OCI-LY1 (cell line): Measurements from ENCODE around the gene STARD13.

Source experiments
- H2AFZ ChIP-seq: fragments of 200-600 bp; sonication (generic), shearing (Covaris generic); 2 replicates; pipeline ENCODE4 v1.6.0; 2014; ENCODE audit warnings: antibody characterized with exemption, mild to moderate bottlenecking, low read length
- H3F3A ChIP-seq: fragments of 200-600 bp; sonication (generic), shearing (Covaris generic); 2 replicates; pipeline ENCODE4 v1.6.0; 2014; ENCODE audit warnings: mild to moderate bottlenecking, antibody characterized with exemption, low read length, moderate library complexity; ENCODE audit not compliant: insufficient read depth
- H3K27ac ChIP-seq: fragments of 200-600 bp; sonication (generic); 2 replicates; pipeline ENCODE4 v1.5.1; 2014; ENCODE audit warnings: low read length, mixed run types, mild to moderate bottlenecking, low read depth; ENCODE audit not compliant: poor library complexity, severe bottlenecking
- H3K27me3 ChIP-seq: fragments of 200-600 bp; sonication (generic); 2 replicates; pipeline ENCODE4 v1.6.0; 2014; ENCODE audit warnings: antibody characterized with exemption, mild to moderate bottlenecking, low read length, moderate library complexity; ENCODE audit not compliant: insufficient read depth
- H3K36me3 ChIP-seq: fragments of 200-600 bp; sonication (generic); 2 replicates; pipeline ENCODE4 v1.6.1; 2014; ENCODE audit warnings: mild to moderate bottlenecking, antibody characterized with exemption, low read length, moderate library complexity, mixed read lengths; ENCODE audit not compliant: insufficient read depth
- H3K4me1 ChIP-seq: fragments of 200-600 bp; sonication (generic); 2 replicates; pipeline ENCODE4 v1.5.1; 2014; ENCODE audit warnings: mild to moderate bottlenecking, low read length, moderate library complexity; ENCODE audit not compliant: insufficient read depth, severe bottlenecking
- H3K4me2 ChIP-seq: fragments of 200-600 bp; sonication (generic), shearing (Covaris generic); 2 replicates; pipeline ENCODE4 v1.6.1; 2014; ENCODE audit warnings: low read length
- H3K4me3 ChIP-seq: fragments of 200-600 bp; sonication (generic); 2 replicates; pipeline ENCODE4 v1.5.1; 2014; ENCODE audit warnings: low read length, low read depth, mild to moderate bottlenecking, mixed read lengths; ENCODE audit not compliant: poor library complexity, severe bottlenecking
- H3K79me2 ChIP-seq: fragments of 200-600 bp; shearing (Covaris generic); 2 replicates; pipeline ENCODE4 v1.6.1; 2016; ENCODE audit warnings: mixed run types, low read length, mixed read lengths; ENCODE audit not compliant: insufficient read depth
- H3K9ac ChIP-seq: fragments of 200-600 bp; sonication (generic), shearing (Covaris generic); 2 replicates; pipeline ENCODE4 v1.6.1; 2014; ENCODE audit warnings: mild to moderate bottlenecking, low read length, mixed read lengths
- H3K9me2 ChIP-seq: fragments of 200-600 bp; sonication (generic), shearing (Covaris generic); 2 replicates; pipeline ENCODE4 v1.6.1; 2014; ENCODE audit warnings: low read depth, mild to moderate bottlenecking, low read length, mixed read lengths
- H3K9me3 ChIP-seq: fragments of 200-600 bp; shearing (Covaris generic); 2 replicates; pipeline ENCODE4 v1.6.1; 2014; ENCODE audit warnings: low read length, mixed read lengths
- H4K20me1 ChIP-seq: fragments of 200-600 bp; sonication (generic), shearing (Covaris generic); 2 replicates; pipeline ENCODE4 v1.6.0; 2016; ENCODE audit warnings: mild to moderate bottlenecking, low read length; ENCODE audit not compliant: insufficient read depth
- CTCF ChIP-seq: fragments of 200-600 bp; sonication (generic), shearing (Covaris generic); IDR thresholded peaks from 2 replicates; pipeline ENCODE4 v1.5.1; 2017; ENCODE audit warnings: mild to moderate bottlenecking, antibody characterized with exemption, low read length, moderate library complexity, mixed read lengths
- EZH2 ChIP-seq: fragments of 200-600 bp; sonication (generic), shearing (Covaris generic); IDR thresholded peaks from 2 replicates; pipeline ENCODE4 v1.8.0; 2017; ENCODE audit warnings: borderline replicate concordance, mixed run types, mild to moderate bottlenecking, antibody characterized with exemption, low read length, moderate library complexity, mixed read lengths

Gene STARD13

GRCh38 chr13:33169273-33169980, 116.1 kb downstream of the STARD13 start:
- no peak overlapping the region for H3K4me2 ChIP-seq

GRCh38 chr13:33168321-33168960, 117.1 kb downstream of the STARD13 start:
- Histone ChIP-seq H3K27me3 (no peaks in the 10 kb centered on the region), H3K27ac (no peak overlapping the region), H3K9me2 (no peaks in the 10 kb centered on the region), H3K9ac (no peak overlapping the region), H3K79me2 (no peaks in the 10 kb centered on the region), H3K4me3 (no peak overlapping the region), H3K4me1 (no peaks in the 10 kb centered on the region), H4K20me1 (no peaks in the 10 kb centered on the region), H3K4me2 (no peak overlapping the region), H3K36me3 (no peaks in the 10 kb centered on the region), H2AFZ (no peak overlapping the region), H3F3A (no peaks in the 10 kb centered on the region), H3K9me3 (no peaks in the 10 kb centered on the region)
- TF ChIP-seq CTCF (no peak), EZH2 (no peak)

More at GRCh38 chr13:33169273-33169980, 116.1 kb downstream of the STARD13 start:
- TF ChIP-seq CTCF (no peak), EZH2 (no peak)
- no peak overlapping the region for H3K27ac ChIP-seq
- H2AFZ ChIP-seq = no peak overlapping the region
- H3F3A ChIP-seq = no peaks in the 10 kb centered on the region
- H3K9me3 ChIP-seq = no peaks in the 10 kb centered on the region
- H3K4me3 ChIP-seq = no peak overlapping the region
- H4K20me1 ChIP-seq = no peaks in the 10 kb centered on the region
- no peaks in the 10 kb centered on the region for H3K79me2 ChIP-seq
- no peaks in the 10 kb centered on the region for H3K9me2 ChIP-seq
- H3K27me3 ChIP-seq = no peaks in the 10 kb centered on the region
- no peaks in the 10 kb centered on the region for H3K36me3 ChIP-seq
- no peaks in the 10 kb centered on the region for H3K4me1 ChIP-seq
- no peak overlapping the region for H3K9ac ChIP-seq

- Histone ChIP-seq H3K9ac (no peak overlapping the region), H3K27ac (no peak overlapping the region)
- TF ChIP-seq CTCF = no peak
- no peak for TF ChIP-seq EZH2
These were observed 118.1 kb downstream of the STARD13 start for GRCh38 chr13:33167491-33167890.

More at GRCh38 chr13:33167491-33167890, 118.1 kb downstream of the STARD13 start:
- Histone ChIP-seq H3K4me1 (no peaks in the 10 kb centered on the region), H3K4me2 (no peak overlapping the region), H3K36me3 (no peaks in the 10 kb centered on the region), H3K9me3 (no peaks in the 10 kb centered on the region), H4K20me1 (no peaks in the 10 kb centered on the region), H2AFZ (no peak overlapping the region), H3K9me2 (no peaks in the 10 kb centered on the region), H3K27me3 (no peaks in the 10 kb centered on the region), H3K79me2 (no peaks in the 10 kb centered on the region), H3K4me3 (no peak overlapping the region), H3F3A (no peaks in the 10 kb centered on the region)
